EH (cell line): Measurements from ENCODE around the gene LIMS3.
"Not testable (repeated sequence)": the region's sequence is repeated elsewhere in the genome, so short reads cannot be mapped to it uniquely, and the experiment has no call there.

ENCODE experiments used
- DNase-seq: peaks from one replicate; pipeline ENCODE4 v3.0.0-alpha.2; 2015; ENCODE audit warnings: low read depth

Gene LIMS3

DNA sequence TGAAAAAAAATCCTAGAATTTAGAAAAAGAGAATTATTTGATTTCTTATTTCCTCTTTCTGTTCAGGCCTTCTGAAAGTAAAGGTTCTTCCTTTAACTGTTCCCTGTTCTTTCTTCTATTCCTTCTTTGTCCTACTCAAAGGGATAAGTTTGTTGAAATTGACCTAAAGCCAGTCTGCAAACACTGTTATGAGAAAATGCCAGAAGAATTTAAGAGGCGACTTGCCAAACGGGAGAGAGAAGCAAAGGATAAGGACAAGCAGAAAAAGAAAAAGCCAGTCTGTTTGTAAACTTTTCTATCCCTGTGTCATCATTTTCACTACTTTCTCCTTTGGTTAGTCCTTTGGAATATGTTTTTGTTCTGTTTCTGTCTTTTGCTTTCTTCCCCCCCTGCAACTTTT is 26.0 kb downstream of the LIMS3 start:
- not testable (repeated sequence) for DNase-seq

DNA sequence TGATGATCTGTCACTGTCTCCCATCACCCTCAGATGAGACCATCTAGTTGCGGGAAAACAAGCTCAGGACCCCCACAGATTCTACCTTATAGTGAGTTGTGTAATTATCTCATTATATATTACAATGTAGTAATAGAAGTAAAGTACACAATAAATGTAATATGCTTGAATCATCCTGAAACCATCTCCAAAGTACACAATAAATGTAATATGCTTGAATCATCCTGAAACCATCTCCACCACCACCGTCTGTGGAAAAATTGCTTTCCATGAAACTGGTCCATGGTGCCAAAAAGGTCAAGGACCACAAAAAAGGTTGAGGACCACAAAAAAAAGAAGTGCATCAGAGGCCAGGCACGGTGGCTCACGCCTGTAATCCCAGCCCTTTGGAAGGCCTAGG is 29.3 kb downstream of the LIMS3 start:
- not testable (repeated sequence) for DNase-seq

DNA sequence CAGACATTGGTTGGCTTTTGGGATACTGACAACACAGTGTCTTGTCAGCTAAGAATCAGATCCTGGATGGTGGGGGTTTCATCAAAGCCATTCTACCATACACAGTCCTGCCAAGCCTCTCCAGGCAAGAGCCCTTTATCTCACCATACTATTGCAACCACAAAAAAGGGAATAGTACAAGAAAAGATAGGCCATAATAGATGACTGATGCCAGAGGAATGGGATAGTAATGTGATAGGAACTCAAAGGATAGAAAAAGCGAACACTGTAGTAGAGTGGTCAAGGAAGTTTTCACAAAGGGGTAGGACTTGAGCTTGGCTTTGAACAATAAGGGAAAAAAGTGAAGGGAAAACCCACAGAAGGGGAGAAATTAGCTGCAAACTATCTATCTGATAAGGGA is 30.7 kb downstream of the LIMS3 start:
- not testable (repeated sequence) for DNase-seq

DNA sequence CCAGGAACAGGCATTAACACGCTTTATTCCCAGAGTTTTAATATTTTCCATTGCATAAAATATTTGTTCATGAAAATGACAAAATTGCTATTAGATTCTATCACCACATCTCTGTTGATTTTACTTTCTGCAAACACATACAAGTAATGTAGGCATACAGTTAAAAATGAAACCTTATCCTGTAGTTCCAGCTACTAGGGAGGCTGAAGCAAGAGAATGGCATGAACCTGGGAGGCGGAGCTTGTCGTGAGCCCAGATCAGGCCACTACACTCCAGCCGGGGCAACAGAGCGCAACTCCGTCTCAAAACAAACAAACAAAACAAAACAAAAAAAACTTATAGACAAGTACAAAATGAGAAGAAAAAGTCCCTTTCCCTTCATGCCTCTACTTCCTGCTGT is 38.0 kb downstream of the LIMS3 start:
- DNase-seq, result not testable (repeated sequence)

DNA sequence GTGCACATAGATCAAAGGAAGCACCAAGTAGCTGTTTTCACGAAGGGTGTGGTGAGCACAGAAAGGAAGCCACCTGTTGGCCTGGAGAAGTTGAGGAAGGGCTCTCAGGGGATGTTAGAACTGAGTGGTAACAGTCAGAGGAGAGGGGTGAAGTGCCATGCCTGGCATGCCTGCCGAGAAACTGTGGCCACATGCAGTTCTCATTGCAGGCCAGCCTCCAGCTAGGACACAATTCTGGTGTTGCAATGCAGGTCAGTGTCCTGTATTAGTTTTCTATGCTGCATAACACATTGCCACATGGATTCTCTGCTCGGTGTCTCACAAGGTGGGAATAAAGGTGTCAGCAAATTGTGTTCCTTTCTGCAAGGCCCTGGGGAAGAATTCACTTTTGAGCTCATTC is 46.9 kb downstream of the LIMS3 start:
- DNase-seq, result not testable (repeated sequence)

DNA sequence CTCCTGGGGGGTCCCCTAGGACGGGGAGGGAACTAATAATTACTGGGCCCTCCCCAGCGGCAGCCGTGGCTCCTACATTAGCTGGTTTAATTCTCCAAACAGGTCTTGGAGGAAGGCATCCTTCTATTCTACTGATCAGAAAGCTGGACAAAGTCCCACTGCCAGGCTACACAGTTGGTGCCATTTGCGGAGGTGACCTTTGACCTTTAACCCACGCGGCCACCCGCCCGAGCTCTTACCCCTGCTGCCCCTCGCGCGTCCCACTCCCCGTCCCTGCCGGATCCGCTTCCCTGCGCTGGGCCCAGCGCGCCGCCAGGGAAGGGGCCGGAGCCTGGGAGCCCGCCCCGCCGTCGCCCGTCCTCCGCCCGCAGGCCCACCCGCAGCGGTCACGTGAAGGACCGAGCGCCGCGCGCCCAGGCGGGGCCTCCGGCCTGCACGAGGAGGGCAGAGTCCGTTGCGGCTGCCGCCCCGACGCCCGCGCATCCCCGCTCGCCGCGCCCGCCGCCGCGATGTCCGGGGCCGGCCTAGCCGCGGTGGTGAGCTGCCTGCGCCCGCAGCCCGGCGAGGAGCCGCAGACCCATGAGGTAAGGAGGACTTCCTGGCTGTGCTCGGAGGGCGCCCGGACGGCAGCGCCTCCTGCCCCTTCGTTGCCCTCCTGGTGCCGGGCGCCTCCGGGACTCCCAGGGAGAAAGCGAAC is 48.9 kb downstream of the LIMS3 start:
- DNase-seq, result not testable (repeated sequence)

DNA sequence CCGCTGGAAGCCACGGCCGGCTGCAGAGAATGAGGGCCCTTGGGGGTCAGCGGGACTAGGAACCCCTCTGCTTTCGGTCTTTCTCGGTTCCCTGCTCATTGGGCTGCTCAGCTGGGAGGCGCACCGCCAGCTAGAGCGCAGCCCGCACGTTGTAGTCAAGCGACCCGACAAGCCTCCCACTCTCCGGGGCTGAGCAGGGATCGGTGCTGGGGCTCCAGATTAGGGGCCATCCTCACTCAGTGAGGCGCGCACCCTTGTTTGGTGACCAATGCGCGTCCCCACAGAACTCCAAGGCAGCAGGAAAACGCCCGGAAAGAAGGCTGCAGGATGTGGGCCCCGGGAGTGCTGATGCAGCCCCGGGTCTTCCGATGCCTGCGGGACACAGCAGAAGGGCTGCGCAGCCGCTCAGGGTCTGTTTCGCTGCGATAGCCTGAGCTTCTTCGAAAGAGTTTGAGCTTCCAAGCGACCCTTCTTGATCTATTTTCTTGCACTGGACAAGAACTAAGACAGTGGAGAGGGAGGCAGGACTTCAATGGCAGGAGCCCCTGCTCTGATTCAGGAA is 49.6 kb downstream of the LIMS3 start:
- not testable (repeated sequence) for DNase-seq

DNA sequence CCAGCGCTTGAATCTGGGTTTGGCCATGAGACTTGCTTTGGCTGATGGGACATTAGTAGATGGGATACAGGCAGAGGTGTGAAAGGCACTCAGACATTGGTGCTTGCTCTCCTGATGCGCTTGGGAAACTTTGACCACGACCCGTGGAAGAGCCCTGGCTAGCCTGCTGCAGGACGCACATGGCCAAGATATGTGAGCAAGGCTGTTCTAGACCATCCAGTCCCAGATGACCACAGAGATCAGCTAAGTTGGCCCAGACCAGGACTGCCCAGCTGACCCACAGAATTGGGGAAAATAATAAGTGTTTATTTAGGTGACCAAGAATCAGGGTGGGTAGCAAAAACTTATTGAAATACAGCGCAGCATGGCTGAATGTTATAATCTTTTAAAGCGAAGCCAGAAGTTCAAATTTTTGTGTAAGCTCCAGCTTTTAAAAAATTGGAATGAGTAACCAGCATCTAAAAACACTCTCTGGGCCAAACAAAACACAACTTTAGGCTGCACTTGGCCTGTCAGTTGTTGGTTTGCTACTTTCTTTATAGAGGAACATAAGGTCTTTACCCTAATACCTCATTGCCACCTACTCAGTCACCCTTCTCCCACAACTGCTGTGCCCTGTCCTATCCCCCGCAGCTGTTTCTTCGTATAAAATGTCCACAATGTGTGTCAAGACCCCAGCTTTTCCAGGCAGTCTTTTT is 51.8 kb downstream of the LIMS3 start:
- not testable (repeated sequence) for DNase-seq

DNA sequence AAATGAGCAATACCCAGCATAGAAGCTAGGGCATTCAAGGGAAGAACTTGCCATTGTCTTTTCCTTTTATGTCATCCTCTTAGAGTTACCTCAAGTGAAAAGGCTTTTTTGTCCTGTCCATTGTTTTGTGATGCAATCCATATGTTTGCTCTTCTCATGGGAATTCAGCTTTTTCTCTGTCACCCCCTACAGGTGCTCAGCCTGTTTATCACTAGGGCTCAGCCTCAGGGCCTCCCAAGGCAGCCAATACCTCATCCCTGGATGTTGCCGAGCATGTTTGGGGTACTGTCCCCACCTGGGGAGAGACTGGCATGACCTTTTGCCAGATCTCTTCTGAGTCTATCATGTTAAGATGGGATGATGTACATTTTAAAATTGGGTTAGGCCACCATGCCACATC is 65.5 kb downstream of the LIMS3 start:
- DNase-seq, result not testable (repeated sequence)

DNA sequence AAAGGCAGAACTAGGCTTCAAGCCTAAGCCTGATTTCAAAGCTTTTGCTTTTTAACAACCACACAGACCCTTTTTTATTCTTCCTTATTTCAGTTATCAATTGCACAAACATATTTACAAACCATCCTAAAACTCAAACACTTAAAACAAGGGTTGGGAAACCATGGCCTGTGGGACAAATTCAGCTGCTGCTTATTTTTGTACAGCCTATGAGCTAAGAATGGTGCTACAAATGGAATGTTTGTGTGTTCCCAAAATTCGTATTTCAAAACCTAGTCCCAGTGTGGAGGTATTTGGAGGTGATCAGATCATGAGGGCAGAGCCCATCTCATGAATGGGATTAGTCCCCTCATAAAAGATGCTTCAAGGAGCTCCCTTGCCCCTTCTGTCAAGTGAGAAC is 67.0 kb downstream of the LIMS3 start:
- not testable (repeated sequence) for DNase-seq

DNA sequence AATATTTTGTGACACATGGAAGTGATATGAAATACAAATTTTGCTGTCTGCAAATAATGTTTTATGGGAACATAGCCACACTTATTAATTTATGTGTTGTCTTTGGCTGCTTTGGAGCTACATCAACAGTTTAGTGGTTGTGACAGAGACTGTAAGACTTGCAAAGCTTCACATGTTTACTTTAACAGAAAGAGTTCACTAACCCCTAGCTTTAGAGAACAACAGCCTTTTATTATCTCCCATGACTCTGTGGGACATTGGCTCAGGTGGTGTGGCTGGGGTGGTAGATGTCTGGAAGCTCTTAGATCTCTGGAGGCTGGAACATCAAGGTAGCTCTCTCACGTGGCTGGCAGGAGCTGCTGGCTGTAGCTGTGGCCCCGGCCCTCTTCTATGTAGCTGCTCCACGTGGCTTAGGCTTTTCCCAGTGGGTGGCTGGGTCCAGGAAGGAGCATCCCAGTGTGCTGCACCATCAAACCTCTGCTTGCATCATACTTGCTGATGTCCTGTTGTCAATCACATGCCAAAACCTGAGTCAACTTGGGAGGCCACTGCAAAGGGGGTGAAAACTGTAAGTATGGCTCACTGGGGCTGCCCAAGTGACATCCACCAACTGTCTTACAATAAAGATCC is 67.7 kb downstream of the LIMS3 start:
- not testable (repeated sequence) for DNase-seq

DNA sequence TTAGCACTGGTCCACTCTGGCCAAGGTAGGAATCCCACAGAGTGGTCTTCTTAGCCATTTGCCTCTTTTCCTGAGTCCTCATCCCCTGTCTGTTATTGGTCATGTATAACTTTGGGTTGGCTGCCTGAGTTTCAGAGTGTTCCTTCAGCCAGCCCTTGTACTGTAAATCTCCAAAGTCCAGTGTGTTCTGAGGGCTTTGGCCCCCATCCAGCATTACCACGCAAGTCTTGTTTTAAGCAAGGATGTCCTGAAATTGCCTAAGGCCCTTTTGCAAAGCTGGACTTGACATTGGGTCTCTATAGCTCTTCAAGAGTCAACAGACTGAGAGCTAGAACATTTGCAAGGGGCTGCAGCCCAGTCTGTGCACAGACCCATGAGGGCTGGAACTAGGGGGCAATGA is 68.4 kb downstream of the LIMS3 start:
- DNase-seq, result not testable (repeated sequence)

DNA sequence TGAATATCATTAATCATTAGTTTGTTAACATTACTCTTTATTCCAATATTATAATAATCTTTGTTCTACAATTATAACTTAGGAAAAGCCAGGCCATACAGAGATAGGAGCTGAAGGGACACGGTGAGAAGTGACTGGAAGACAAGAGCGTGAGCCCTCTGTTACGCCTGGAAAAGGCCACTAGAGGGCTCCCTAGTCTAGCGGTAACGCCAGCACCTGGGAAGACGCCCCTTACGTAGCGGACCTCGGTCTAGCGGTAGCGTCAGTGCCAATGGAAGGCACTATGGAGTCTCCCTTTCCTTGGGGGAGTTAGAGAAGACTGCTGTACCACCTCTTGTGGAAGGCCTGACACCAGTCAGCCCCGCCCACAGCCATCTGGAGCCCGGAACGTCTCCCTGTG is 71.4 kb downstream of the LIMS3 start:
- DNase-seq, result not testable (repeated sequence)

DNA sequence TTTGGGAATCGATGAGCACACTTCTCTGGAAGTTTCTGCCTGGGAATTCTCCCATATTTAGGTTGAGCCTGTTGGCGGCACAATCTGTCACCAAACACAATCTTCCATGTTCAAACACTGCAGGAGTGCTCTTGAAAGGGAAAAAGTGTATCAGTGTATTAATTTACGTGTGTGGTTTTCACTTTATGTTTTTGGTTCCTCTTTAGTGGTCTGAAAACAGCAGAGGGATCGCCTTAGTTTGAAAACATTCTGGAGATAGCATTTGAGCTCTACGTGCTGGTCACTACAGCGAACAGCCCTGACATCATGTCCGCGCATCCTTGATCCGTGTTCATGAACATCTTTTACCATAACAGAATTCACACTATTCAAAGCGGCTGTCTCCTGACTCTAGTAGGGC is 73.2 kb downstream of the LIMS3 start:
- not testable (repeated sequence) for DNase-seq
